ENCODE results near the gene ENDOU. TPM values are rescaled to one million over a fixed set of nuclear protein-coding genes. Genes with fewer than 3 reads are reported as not detected.

ENDOU gene
- total RNA-seq, 1 donor from 2014 or later, result 21.4 TPM

Other genes starting within 250 kb of the ENDOU start
- 19.2 TPM for gene RPAP3, start 19.5 kb downstream of the ENDOU start, total RNA-seq
- gene RAPGEF3, start 33.4 kb upstream of the ENDOU start, total RNA-seq, result 52.3 TPM
- 20.9 TPM for gene SLC48A1, start 47.7 kb upstream of the ENDOU start, total RNA-seq
- gene HDAC7, start 94.4 kb upstream of the ENDOU start, total RNA-seq, result 67.0 TPM
- gene VDR, start 179.5 kb upstream of the ENDOU start, total RNA-seq, result 23.6 TPM
- 25.3 TPM for gene TMEM106C, start 238.1 kb upstream of the ENDOU start, total RNA-seq

All from vagina (tissue), 1 donor.